H1 (cell line): Measurements from ENCODE around the gene OR6T1. TPM values are rescaled to one million over a fixed set of nuclear protein-coding genes. Genes with fewer than 3 reads are reported as not detected.

Experiments
- CTCF ChIA-PET: fragments of 300-600 bp; sonication (Branson Sonifier 250); formaldehyde crosslinking; loops from one replicate; lab custom pipeline; 2021; ENCODE audit not compliant: partially characterized antibody; lab: Charles Lee
- POLR2A ChIA-PET: fragments of 300-600 bp; sonication (Branson Sonifier 250); formaldehyde crosslinking; loops from one replicate; lab custom pipeline; 2021; ENCODE audit warnings: inconsistent platforms; ENCODE audit not compliant: partially characterized antibody; lab: Charles Lee
- DNase-seq, 2 experiments: peaks; one replicate each; pipeline versions ENCODE4 v3.0.0 to v3.0.0-alpha.2; 2010 to 2022; ENCODE audit warnings: low spot score in 2 of 2, low read depth in 1 of 2, mixed read lengths in 1 of 2
- FAIRE-seq: peaks from 2 replicates; lab custom pipeline; 2011; peaks lifted over from hg19 to GRCh38; lab: Jason Lieb, UNC
- H2AFZ ChIP-seq: 2 replicates; pipeline ENCODE4 v1.8.1; 2012; ENCODE audit warnings: low read length, inconsistent platforms
- H2AK5ac ChIP-seq: 2 replicates; pipeline ENCODE4 v1.6.1; 2013; ENCODE audit warnings: low read depth, low read length
- H2BK120ac ChIP-seq: replicated peaks from 2 replicates; pipeline ENCODE3; 2013; ENCODE audit warnings: low read depth, low read length, inconsistent platforms
- H2BK12ac ChIP-seq: 2 replicates; pipeline ENCODE4 v1.6.1; 2013; ENCODE audit warnings: low read depth, low read length
- H2BK15ac ChIP-seq: 2 replicates; pipeline ENCODE4 v1.6.1; 2013; ENCODE audit warnings: low read length
- H2BK20ac ChIP-seq: 2 replicates; pipeline ENCODE4 v1.6.1; 2013; ENCODE audit warnings: low read length
- H2BK5ac ChIP-seq: 2 replicates; pipeline ENCODE4 v1.6.1; 2013; ENCODE audit warnings: low read depth, low read length
- H3K14ac ChIP-seq: 2 replicates; pipeline ENCODE4 v1.6.1; 2013; ENCODE audit warnings: inconsistent platforms; ENCODE audit not compliant: insufficient read length
- H3K18ac ChIP-seq: 2 replicates; pipeline ENCODE4 v1.6.1; 2013; ENCODE audit warnings: low read length; ENCODE audit errors: extremely low read depth
- H3K23ac ChIP-seq: 2 replicates; pipeline ENCODE4 v1.6.1; 2013; ENCODE audit warnings: inconsistent platforms; ENCODE audit not compliant: insufficient read length
- H3K23me2 ChIP-seq: 2 replicates; pipeline ENCODE4 v1.6.1; 2013; ENCODE audit warnings: low read depth, low read length
- H3K27ac ChIP-seq: 2 replicates; pipeline ENCODE4 v1.6.1; 2011; ENCODE audit warnings: low read depth, low read length, inconsistent platforms
- H3K27me3 ChIP-seq, 4 experiments: replicated peaks in 1 of 4; 1 replicate in 1 of 4; 2 replicates in 3 of 4; pipeline versions ENCODE4 v1.6.1 to v1.8.1; 2011 to 2013; ENCODE audit warnings: low read length in 3 of 4, mild to moderate bottlenecking in 3 of 4, inconsistent platforms in 2 of 4, mixed read lengths in 2 of 4, moderate library complexity in 1 of 4; ENCODE audit not compliant: control insufficient read depth in 3 of 4, insufficient read depth in 3 of 4; ENCODE audit errors: extremely low read depth in 1 of 4
- H3K36me3 ChIP-seq, 4 experiments: 2 replicates each; pipeline versions ENCODE4 v1.6.1 to v1.8.1; 2011 to 2013; ENCODE audit warnings: mild to moderate bottlenecking in 4 of 4, low read length in 3 of 4, moderate library complexity in 2 of 4, control low read depth in 1 of 4, inconsistent platforms in 1 of 4; ENCODE audit not compliant: insufficient read depth in 4 of 4, control insufficient read depth in 2 of 4
- H3K4ac ChIP-seq: replicated peaks from 2 replicates; pipeline ENCODE3; 2013; ENCODE audit warnings: low read length, low read depth, mixed read lengths, inconsistent platforms; ENCODE audit not compliant: insufficient read length
- H3K4me1 ChIP-seq, 4 experiments: replicated peaks in 1 of 4; 1 replicate in 1 of 4; 2 replicates in 3 of 4; pipeline versions ENCODE4 v1.6.1 to v1.8.1; 2011 to 2013; ENCODE audit warnings: low read length in 3 of 4, inconsistent platforms in 2 of 4, mixed read lengths in 1 of 4; ENCODE audit not compliant: insufficient read depth in 4 of 4, control insufficient read depth in 3 of 4
- H3K4me2 ChIP-seq, 2 experiments: 2 replicates each; pipeline versions ENCODE4 v1.6.1 to v1.8.1; 2011 to 2013; ENCODE audit warnings: low read depth in 2 of 2, low read length in 2 of 2, control low read depth in 1 of 2, inconsistent platforms in 1 of 2, mild to moderate bottlenecking in 1 of 2; ENCODE audit not compliant: insufficient read depth in 1 of 2
- H3K4me3 ChIP-seq, 4 experiments: fragments of 200-600, 300-600 bp in 1 of 4; sonication (generic), shearing (Covaris generic), sonication (Bioruptor Twin) in 1 of 4; 2 replicates each; pipeline versions ENCODE4 v1.5.1 to v1.8.1; 2011 to 2016; ENCODE audit warnings: low read length in 4 of 4, low read depth in 3 of 4, control low read depth in 2 of 4, inconsistent platforms in 2 of 4, mild to moderate bottlenecking in 2 of 4, mixed read lengths in 1 of 4, moderate library complexity in 1 of 4; ENCODE audit not compliant: insufficient read depth in 2 of 4; ENCODE audit errors: extremely low read depth in 1 of 4
- H3K56ac ChIP-seq: replicated peaks from 2 replicates; pipeline ENCODE3; 2013; ENCODE audit warnings: low read depth, mild to moderate bottlenecking, mixed read lengths, low read length, inconsistent platforms; ENCODE audit not compliant: insufficient read length
- H3K79me1 ChIP-seq: 2 replicates; pipeline ENCODE4 v1.6.1; 2013; ENCODE audit warnings: low read depth, low read length, control low read depth
- H3K79me2 ChIP-seq, 2 experiments: 2 replicates each; pipeline versions ENCODE4 v1.6.1 to v1.8.1; 2012 to 2013; ENCODE audit warnings: low read length in 2 of 2, mild to moderate bottlenecking in 2 of 2, inconsistent platforms in 1 of 2; ENCODE audit not compliant: insufficient read depth in 2 of 2, control insufficient read depth in 1 of 2
- H3K9ac ChIP-seq, 4 experiments: replicated peaks in 1 of 4; 1 replicate in 1 of 4; 2 replicates in 3 of 4; pipeline versions ENCODE4 v1.6.1 to v1.8.1; 2011 to 2013; ENCODE audit warnings: low read depth in 3 of 4, low read length in 3 of 4, control low read depth in 2 of 4, mild to moderate bottlenecking in 2 of 4, moderate library complexity in 2 of 4, inconsistent platforms in 1 of 4; ENCODE audit errors: extremely low read depth in 1 of 4
- H3K9me3 ChIP-seq, 2 experiments: 2 replicates each; pipeline versions ENCODE4 v1.6.1 to v1.8.1; 2012 to 2013; ENCODE audit warnings: mild to moderate bottlenecking in 2 of 2, moderate library complexity in 2 of 2, control low read depth in 1 of 2, inconsistent platforms in 1 of 2, low read depth in 1 of 2, low read length in 1 of 2, mixed read lengths in 1 of 2; ENCODE audit not compliant: insufficient read depth in 2 of 2
- H4K20me1 ChIP-seq, 2 experiments: replicated peaks in 1 of 2; 2 replicates each; pipeline versions ENCODE3 to v1.8.1; 2011 to 2013; ENCODE audit warnings: inconsistent platforms in 2 of 2, low read length in 2 of 2, mild to moderate bottlenecking in 1 of 2; ENCODE audit not compliant: insufficient read depth in 2 of 2, control insufficient read depth in 1 of 2
- H4K5ac ChIP-seq: 2 replicates; pipeline ENCODE4 v1.6.1; 2013; ENCODE audit warnings: low read length, low read depth, mixed read lengths, inconsistent platforms; ENCODE audit not compliant: insufficient read length
- H4K8ac ChIP-seq: 2 replicates; pipeline ENCODE4 v1.8.0; 2013; ENCODE audit warnings: mild to moderate bottlenecking, moderate library complexity, low read length, inconsistent platforms; ENCODE audit not compliant: insufficient read depth; ENCODE audit errors: extremely low read depth
- H4K91ac ChIP-seq: replicated peaks from 2 replicates; pipeline ENCODE3; 2013; ENCODE audit warnings: low read length, mixed read lengths, inconsistent platforms; ENCODE audit not compliant: insufficient read length
- CHD1 ChIP-seq: IDR thresholded peaks from 2 replicates; pipeline ENCODE4 v1.6.1; 2012; ENCODE audit warnings: low read depth, low read length, improper control_type of control experiment
- EZH2 ChIP-seq: fragments of 200-600 bp; sonication (generic); IDR thresholded peaks from 2 replicates; pipeline ENCODE4 v1.7.1; 2012; ENCODE audit warnings: low read depth, mild to moderate bottlenecking, moderate library complexity, low read length, inconsistent platforms; ENCODE audit not compliant: severe bottlenecking
- JUND ChIP-seq: IDR thresholded peaks from 2 replicates; pipeline ENCODE4 v1.6.1; 2011; ENCODE audit warnings: mild to moderate bottlenecking, improper control_type of control experiment, low read length
- KDM5A ChIP-seq: fragments of 200-600 bp; IDR thresholded peaks from 2 replicates; pipeline ENCODE4 v1.7.1; 2012; ENCODE audit warnings: mild to moderate bottlenecking, low read length, inconsistent platforms, mixed read lengths
- SP1 ChIP-seq: IDR thresholded peaks from 2 replicates; pipeline ENCODE4 v1.6.1; 2011; ENCODE audit warnings: low read depth, low read length
- TBP ChIP-seq: IDR thresholded peaks from 2 replicates; pipeline ENCODE4 v1.6.1; 2011; ENCODE audit warnings: low read depth, low read length, improper control_type of control experiment
- WGBS, 2 experiments: shearing (Covaris generic) in 1 of 2; methylation state at CpG; one replicate each; pipeline versions ENCODE4 v1.1.6 to v1.1.7; 2013 to 2015; ENCODE audit warnings: low lambda C conversion rate in 2 of 2, mixed read lengths in 2 of 2, inconsistent platforms in 1 of 2, low coverage in 1 of 2, missing lambda C conversion rate in 1 of 2; ENCODE audit not compliant: insufficient replicate concordance in 2 of 2, insufficient coverage in 1 of 2, insufficient read length in 1 of 2; ENCODE audit errors: extremely low coverage in 1 of 2, missing lambda C conversion rate in 1 of 2; 5-methylcytosine and 5-hydroxymethylcytosine counted together
- polyA plus RNA-seq, 7 experiments: library from polyadenylated mRNA; depleted of rRNA in 3 of 7; stranded (reverse) in 5 of 7; unstranded in 2 of 7; fragments of >200 nt in 5 of 7; fragments of 200-250 nt in 2 of 7; gene quantifications; 1 replicate in 5 of 7; 2 replicates in 1 of 7; 4 replicates in 1 of 7; pipeline versions ENCODE4 v1.2.1 to v1.2.3, GENCODE V29; 2011 to 2013; ENCODE audit warnings: missing spikeins in 2 of 7, mixed read lengths in 2 of 7
- total RNA-seq: library from RNA; stranded (reverse); fragmentation: NEBNext Ultra II Directional; extraction: Animal tissue kit (Norgen Biotek cat#: 25700); gene quantifications from 2 replicates; pipeline ENCODE4 v1.2.1, GENCODE V29; 2021

Gene OR6T1
- total and polyA plus RNA-seq, 2 of the 8 experiments (the other 6 are each of a cell fraction or from before 2014, with no cell fraction given): not detected

- Histone ChIP-seq H4K5ac (no peak overlapping the region), H3K9ac (no peak overlapping the region), H3K36me3 (no peaks in the 10 kb centered on the region), H3K4me1 (no peaks in the 10 kb centered on the region), H3K27me3 (no peaks in the 10 kb centered on the region), H3K4me2 (no peak overlapping the region), H4K8ac (no peak overlapping the region), H2AK5ac (no peak overlapping the region), H2BK120ac (no peak overlapping the region), H3K79me2 (no peaks in the 10 kb centered on the region), H3K4me3 (no peak overlapping the region), H3K56ac (no peak overlapping the region), H3K18ac (no peak overlapping the region), H3K23me2 (no peaks in the 10 kb centered on the region), H4K91ac (no peak overlapping the region), H3K79me1 (no peaks in the 10 kb centered on the region), H3K27ac (no peak overlapping the region), H2BK15ac (no peak overlapping the region), H2AFZ (no peak overlapping the region), H3K4ac (no peak overlapping the region), H3K14ac (no peak overlapping the region), H4K20me1 (no peaks in the 10 kb centered on the region), H2BK20ac (no peak overlapping the region), H2BK12ac (no peak overlapping the region), H3K9me3 (no peaks in the 10 kb centered on the region), H3K23ac (no peak overlapping the region), H2BK5ac (no peak overlapping the region)
- no peak for DNase-seq
- FAIRE-seq: no peak
- POLR2A ChIA-PET: no interaction called here
- CTCF ChIA-PET: no interaction called here
- TF ChIP-seq EZH2 (no peak), JUND (no peak), CHD1 (no peak), TBP (no peak), KDM5A (no peak), SP1 (no peak)
- 90% methylated on average over 3 of the region's 3 CpGs; no CpG with 5 or more reads in 1 of the 2 experiments for WGBS, 2 experiments
Measured at GRCh38 chr11:123920943-123921342, 22.7 kb downstream of the OR6T1 start.
